CD4-positive, alpha-beta memory T cell (primary cell): ENCODE data around the gene GPN1. TPM values are rescaled to one million over a fixed set of nuclear protein-coding genes. Genes with fewer than 3 reads are reported as not detected.

Experiments used
- CTCF ChIA-PET: fragments of 350-600 bp; sonication (Branson Sonifier 250); formaldehyde crosslinking; loops from one replicate; lab custom pipeline; 2021; ENCODE audit warnings: inconsistent platforms; ENCODE audit not compliant: partially characterized antibody; lab: Charles Lee
- POLR2A ChIA-PET: fragments of 350-600 bp; sonication (Branson Sonifier 250); formaldehyde crosslinking; loops from one replicate; lab custom pipeline; 2021; ENCODE audit not compliant: partially characterized antibody; lab: Charles Lee
- DNase-seq, 5 donors: peaks; one replicate each; pipeline versions ENCODE4 v3.0.0 to v3.0.0-alpha.2; 2020 to 2022; ENCODE audit warnings: mixed read lengths in 1 of 5
- H3K27ac ChIP-seq: one replicate; pipeline ENCODE4 v1.7.0; 2013; ENCODE audit warnings: low read depth, low read length
- H3K27me3 ChIP-seq: 2 replicates; pipeline ENCODE4 v1.7.0; 2013; ENCODE audit warnings: mild to moderate bottlenecking, low read length, moderate library complexity; ENCODE audit not compliant: insufficient read depth
- H3K36me3 ChIP-seq: 2 replicates; pipeline ENCODE4 v1.7.0; 2013; ENCODE audit warnings: mild to moderate bottlenecking, low read length, moderate library complexity; ENCODE audit not compliant: insufficient read depth
- H3K4me1 ChIP-seq: 2 replicates; pipeline ENCODE4 v1.7.0; 2013; ENCODE audit warnings: mild to moderate bottlenecking, low read length, moderate library complexity; ENCODE audit not compliant: insufficient read depth
- H3K4me3 ChIP-seq, 2 donors: one replicate each; pipeline ENCODE4 v1.7.0; 2013; ENCODE audit warnings: low read length in 2 of 2, mild to moderate bottlenecking in 1 of 2
- H3K9me3 ChIP-seq, 2 donors: one replicate each; pipeline ENCODE4 v1.7.0; 2013; ENCODE audit warnings: low read length in 2 of 2, control low read depth in 1 of 2; ENCODE audit not compliant: control insufficient read depth in 1 of 2
- H3K27ac Mint-ChIP-seq, 7 donors: one replicate each; pipeline ENCODE4 v1.8.0; 2020 to 2021; ENCODE audit warnings: mixed read lengths in 7 of 7, mild to moderate bottlenecking in 6 of 7, inconsistent platforms in 3 of 7, moderate library complexity in 3 of 7
- H3K27me3 Mint-ChIP-seq, 2 donors: one replicate each; pipeline ENCODE4 v1.8.0; 2020 to 2021; ENCODE audit warnings: mixed read lengths in 2 of 2
- H3K36me3 Mint-ChIP-seq, 2 donors: one replicate each; pipeline ENCODE4 v1.8.0; 2020 to 2021; ENCODE audit warnings: mixed read lengths in 2 of 2, inconsistent platforms in 1 of 2, mild to moderate bottlenecking in 1 of 2
- H3K4me1 Mint-ChIP-seq, 4 donors: one replicate each; pipeline ENCODE4 v1.8.0; 2020 to 2021; ENCODE audit warnings: mixed read lengths in 4 of 4, mild to moderate bottlenecking in 1 of 4
- H3K4me3 Mint-ChIP-seq, 8 donors: one replicate each; pipeline ENCODE4 v1.8.0; 2020 to 2021; ENCODE audit warnings: mixed read lengths in 8 of 8, mild to moderate bottlenecking in 7 of 8, moderate library complexity in 6 of 8, inconsistent platforms in 3 of 8
- H3K9me3 Mint-ChIP-seq, 8 donors: one replicate each; pipeline ENCODE4 v1.8.0; 2020 to 2021; ENCODE audit warnings: mixed read lengths in 8 of 8, mild to moderate bottlenecking in 5 of 8, inconsistent platforms in 3 of 8, moderate library complexity in 1 of 8
- intact Hi-C: fragments of 100-400 bp; cut with micrococcal nuclease; formaldehyde crosslinking; loops from one replicate; pipeline ENCODE4 v1.15.1; 2023
- polyA plus RNA-seq, 2 donors: library from polyadenylated mRNA; unstranded; fragments of 300-500 nt; fragmentation: Illumina TruSeq; gene quantifications; one replicate each; pipeline ENCODE4 v1.2.3, GENCODE V29; 2021
- total RNA-seq, 2 experiments: library from RNA; stranded (reverse); gene quantifications; one replicate each; pipeline ENCODE4 v1.2.3, GENCODE V29; 2021

GPN1 gene
- 10 to 100 TPM; 28.9 to 32.8 TPM for total RNA-seq
- polyA plus RNA-seq, result 10 to 100 TPM; 65.9 to 99.5 TPM

DNA sequence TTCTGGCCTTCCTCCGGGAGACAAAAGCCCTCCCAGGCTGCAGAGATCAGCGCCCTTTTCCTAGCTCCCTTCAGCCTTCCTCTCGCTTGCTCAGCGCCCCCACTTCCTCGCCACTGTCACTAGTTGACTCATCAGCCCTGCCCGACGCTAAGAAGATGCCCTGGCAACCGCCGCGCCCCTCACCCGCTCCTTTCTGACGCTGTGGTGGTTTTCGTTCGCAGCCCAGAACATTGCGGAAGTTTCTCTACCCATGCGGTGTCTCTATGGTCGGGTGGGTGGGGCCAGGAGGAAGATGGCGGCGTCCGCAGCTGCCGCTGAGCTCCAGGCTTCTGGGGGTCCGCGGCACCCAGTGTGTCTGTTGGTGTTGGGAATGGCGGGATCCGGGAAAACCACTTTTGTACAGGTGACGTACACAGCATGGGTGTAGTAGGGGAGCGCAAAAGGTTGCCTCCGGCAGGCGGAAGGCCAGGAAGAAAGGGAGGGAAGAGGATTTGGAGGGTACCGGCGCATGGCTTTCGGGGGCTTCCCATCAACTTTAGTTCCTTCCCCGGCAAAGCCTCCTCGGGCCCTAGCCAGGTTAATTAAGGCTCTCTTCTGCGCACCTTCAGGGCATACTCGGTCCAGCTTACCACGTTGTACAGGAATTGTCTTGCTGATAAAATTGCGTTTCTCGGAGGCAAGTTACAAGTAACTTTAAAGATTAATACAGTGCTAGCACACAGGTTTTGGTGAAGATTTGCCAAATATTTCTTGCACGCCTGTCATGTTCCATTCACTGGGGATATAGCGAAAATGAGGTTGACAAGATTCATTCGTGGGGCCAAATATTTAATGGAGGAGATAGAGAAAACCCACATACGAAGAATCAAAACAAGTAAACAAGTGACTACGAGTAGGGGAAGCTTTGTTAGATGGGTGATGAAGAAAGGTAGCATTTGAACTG, at the start of gene GPN1, which contains the start of gene CCDC121:
Gene GPN1, plus strand, starts transcription at position 284 of the 943 bp plus-strand sequence. Its CDS starts 9 bp downstream, at position 293.
Gene CCDC121, minus strand, starts transcription at position 246 of the 943 bp plus-strand sequence. CDS start 1,213 bp downstream, outside the sequence.
- Mint-ChIP-seq H3K36me3 (peaks cover 24 to 40% of the 10 kb centered on the region in 2 donors), H3K4me1 (peaks cover 9 to 21% (median 11%) of the 10 kb centered on the region in 4 donors), H3K27ac (peak within 1 kb of the TSS in 3 of 7 donors; percentile 76 to 85 (median 78)), H3K9me3 (no peaks in the 10 kb centered on the region), H3K4me3 (peak within 1 kb of the TSS in 2 of 8 donors; percentile 8 to 57), H3K27me3 (no peaks in the 10 kb centered on the region)
- ChIA-PET POLR2A (interaction anchor here (0.6 to 2.3 kb wide), 13 partner anchors 10 to 579 kb away, joined by 3 to 16 read pairs (median 4); partner anchors contain the start of genes ATRAID, EIF2B4, NRBP1 and PPM1G), CTCF (interaction anchor here (1.6 kb wide), 2 partner anchors 54 to 542 kb away, joined by 3 to 6 read pairs; partner anchors contain the start of gene KHK)
- peak; percentile 93 to 98 (median 94) for DNase-seq
- peak within 1 kb of the TSS; percentile 85 for H3K27ac ChIP-seq
- no peaks in the 10 kb centered on the region for H3K9me3 ChIP-seq
- H3K4me3 ChIP-seq, result peak within 1 kb of the TSS; percentile 68 to 92
- H3K27me3 ChIP-seq, result no peaks in the 10 kb centered on the region
- intact Hi-C loops, result loop anchor here (1.0 to 5.0 kb wide), 4 partner anchors 34 to 272 kb away; partner anchors contain the start of genes GTF3C2, IFT172, SLC4A1AP and SUPT7L
- peaks cover 15% of the 10 kb centered on the region for H3K36me3 ChIP-seq
- H3K4me1 ChIP-seq, result peaks cover 17% of the 10 kb centered on the region

- Mint-ChIP-seq H3K27ac (peak overlapping the region; percentile 29 to 98 (median 86)), H3K36me3 (peaks cover 14 to 15% of the 10 kb centered on the region in 2 donors), H3K4me3 (peak overlapping the region; percentile 37 to 100 (median 74)), H3K4me1 (peaks cover 31 to 55% (median 37%) of the 10 kb centered on the region in 4 donors), H3K27me3 (no peaks in the 10 kb centered on the region), H3K9me3 (peaks cover 2 to 12% (median 7%) of the 10 kb centered on the region in 8 donors)
- H3K4me3 ChIP-seq, result no peak overlapping the region
- intact Hi-C loops, result loop anchor here (2.0 kb wide), 1 partner anchor 93 kb away; the partner anchor contains the start of gene IFT172
- DNase-seq, result no peak
- ChIA-PET CTCF (interaction anchor here (0.8 kb wide), 1 partner anchor 102 kb away, joined by 3 read pairs; no protein-coding TSS in a partner anchor), POLR2A (interaction anchor here (1.2 to 1.5 kb wide), 4 partner anchors 10 to 82 kb away, joined by 3 to 11 read pairs (median 6); partner anchors contain the start of genes CCDC121, GPN1, SLC4A1AP and SUPT7L)
- H3K27me3 ChIP-seq, result no peaks in the 10 kb centered on the region
- H3K27ac ChIP-seq, result no peak overlapping the region
- no peaks in the 10 kb centered on the region for H3K36me3 ChIP-seq
- H3K4me1 ChIP-seq, result peaks cover 41% of the 10 kb centered on the region
- H3K9me3 ChIP-seq, result peaks cover 0 to 4% of the 10 kb centered on the region in 2 donors
Measured at GRCh38 chr2:27581417-27582128, 47.3 kb upstream of the GPN1 start.

DNA sequence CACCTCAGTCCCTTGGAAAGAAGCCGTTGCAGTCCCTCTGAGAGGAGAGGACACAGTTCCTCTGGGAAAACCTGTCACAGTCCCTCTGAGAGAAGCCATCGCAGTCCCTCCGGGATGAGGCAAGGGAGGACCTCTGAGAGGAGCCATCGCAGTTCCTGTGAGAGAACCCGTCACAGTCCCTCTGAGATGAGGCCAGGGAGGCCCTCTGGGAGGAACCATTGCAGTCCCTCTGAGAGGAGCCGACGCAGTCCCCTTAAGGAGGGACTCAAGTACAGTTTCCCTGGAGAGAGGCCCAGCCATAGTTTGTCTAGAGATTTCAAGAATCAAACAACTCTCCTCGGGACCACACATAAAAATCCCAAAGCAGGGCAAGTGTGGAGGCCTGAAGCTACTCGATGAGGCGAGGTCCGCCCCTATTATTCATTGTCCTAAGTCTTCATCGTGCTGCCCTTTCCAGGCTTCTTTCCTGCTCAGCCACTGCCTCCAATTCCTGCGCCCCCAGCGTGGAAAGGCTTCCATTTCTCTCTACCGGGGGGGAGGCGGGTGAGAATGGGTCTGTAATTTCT, 46.6 kb upstream of the GPN1 start:
- Mint-ChIP-seq H3K36me3 (peaks cover 19% of the 10 kb centered on the region in 2 donors), H3K9me3 (peaks cover 2 to 12% (median 5%) of the 10 kb centered on the region in 8 donors), H3K4me1 (peaks cover 36 to 62% (median 43%) of the 10 kb centered on the region in 4 donors), H3K27ac (peak overlapping the region; percentile 86 to 99 (median 97)), H3K4me3 (peak overlapping the region; percentile 90 to 100 (median 95)), H3K27me3 (no peaks in the 10 kb centered on the region)
- CTCF ChIA-PET, result interaction anchor here (0.8 kb wide), 1 partner anchor 102 kb away, joined by 3 read pairs; no protein-coding TSS in a partner anchor
- H3K36me3 ChIP-seq, result no peaks in the 10 kb centered on the region
- H3K27ac ChIP-seq, result peak overlapping the region; percentile 70
- peaks cover 48% of the 10 kb centered on the region for H3K4me1 ChIP-seq
- intact Hi-C loops, result loop anchor here (2.0 kb wide), 1 partner anchor 93 kb away; the partner anchor contains the start of gene IFT172
- no peaks in the 10 kb centered on the region for H3K9me3 ChIP-seq
- POLR2A ChIA-PET, result interaction anchor here (0.6 to 1.5 kb wide), 7 partner anchors 10 to 213 kb away, joined by 3 to 11 read pairs (median 5); partner anchors contain the start of genes CCDC121, GPN1, NRBP1 and SLC4A1AP
- no peaks in the 10 kb centered on the region for H3K27me3 ChIP-seq
- no peak for DNase-seq
- H3K4me3 ChIP-seq, result peak overlapping the region; percentile 59 to 96

DNA sequence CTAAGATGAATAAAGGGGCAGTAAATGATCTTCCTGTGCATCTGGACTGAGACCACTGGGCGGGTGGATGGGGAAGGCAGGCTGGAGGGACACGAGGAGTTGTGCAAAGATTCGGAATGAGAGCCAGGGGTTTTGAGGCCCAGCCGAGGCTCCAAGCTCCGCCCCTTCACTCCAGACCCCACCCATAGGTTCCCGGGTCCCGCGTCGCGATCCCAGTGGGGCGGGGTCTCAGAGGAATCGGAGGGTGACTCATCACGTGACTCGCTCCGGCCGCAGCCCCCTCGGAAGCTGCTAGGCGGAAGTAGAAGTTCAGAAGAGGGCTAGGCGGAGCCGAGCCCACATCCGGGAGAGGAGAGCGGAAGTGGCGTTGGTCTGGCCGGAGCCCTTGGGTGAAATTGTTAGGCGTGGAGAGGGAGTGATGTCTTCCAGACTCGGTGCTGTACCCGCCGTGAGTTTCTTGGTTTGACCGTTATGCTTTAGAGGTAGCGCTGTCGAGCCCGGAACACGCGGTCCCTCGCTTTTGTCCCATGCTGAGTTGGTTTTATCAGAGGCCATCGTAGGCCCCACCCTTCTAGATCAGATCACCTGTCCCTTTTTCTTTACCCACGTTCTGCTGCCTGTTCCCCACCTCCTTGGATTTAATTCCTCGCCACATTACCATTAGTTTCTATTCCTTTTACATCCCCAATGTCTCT, 46.0 kb upstream of the GPN1 start, which contains the start of gene ZNF512:
Gene ZNF512, plus strand, starts transcription at position 348 of the 695 bp plus-strand sequence. Its CDS starts 71 bp downstream, at position 419.
- Histone ChIP-seq H3K36me3 (no peaks in the 10 kb centered on the region), H3K4me3 (peak within 1 kb of the TSS; percentile 59 to 96), H3K4me1 (peaks cover 50% of the 10 kb centered on the region), H3K27me3 (no peaks in the 10 kb centered on the region), H3K9me3 (no peaks in the 10 kb centered on the region), H3K27ac (peak within 1 kb of the TSS; percentile 70)
- POLR2A ChIA-PET, result interaction anchor here (0.6 to 1.5 kb wide), 7 partner anchors 9 to 213 kb away, joined by 3 to 11 read pairs (median 5); partner anchors contain the start of genes CCDC121, GPN1, NRBP1 and SLC4A1AP
- CTCF ChIA-PET, result interaction anchor here (0.8 kb wide), 1 partner anchor 101 kb away, joined by 3 read pairs; no protein-coding TSS in a partner anchor
- Mint-ChIP-seq H3K27me3 (no peaks in the 10 kb centered on the region), H3K27ac (peak within 1 kb of the TSS; percentile 86 to 99 (median 97)), H3K4me1 (peaks cover 37 to 67% (median 46%) of the 10 kb centered on the region in 4 donors), H3K36me3 (peaks cover 20% of the 10 kb centered on the region in 2 donors), H3K9me3 (peaks cover 0 to 8% (median 2%) of the 10 kb centered on the region in 8 donors), H3K4me3 (peak within 1 kb of the TSS; percentile 90 to 100 (median 95))
- peak; percentile 73 to 81 (median 78) for DNase-seq
- intact Hi-C loops, result loop anchor here (1.0 to 2.0 kb wide), 2 partner anchors 94 to 152 kb away; partner anchors contain the start of gene IFT172

GRCh38 chr2:27583390-27583915, 45.4 kb upstream of the GPN1 start:
- peak overlapping the region; percentile 86 to 99 (median 97) for H3K27ac Mint-ChIP-seq

More at GRCh38 chr2:27583390-27583915, 45.4 kb upstream of the GPN1 start:
- POLR2A ChIA-PET, result interaction anchor here (1.0 to 1.5 kb wide), 5 partner anchors 45 to 214 kb away, joined by 3 to 11 read pairs (median 7); partner anchors contain the start of genes CCDC121, GPN1, NRBP1 and SLC4A1AP
- Mint-ChIP-seq H3K9me3 (peaks cover 0 to 6% (median 3%) of the 10 kb centered on the region in 8 donors), H3K4me3 (peak overlapping the region; percentile 90 to 100 (median 95)), H3K4me1 (peaks cover 40 to 73% (median 51%) of the 10 kb centered on the region in 4 donors), H3K27me3 (no peaks in the 10 kb centered on the region), H3K36me3 (peaks cover 24 to 25% of the 10 kb centered on the region in 2 donors)
- intact Hi-C loops, result loop anchor here (1.0 to 2.0 kb wide), 2 partner anchors 95 to 152 kb away; partner anchors contain the start of gene IFT172
- Histone ChIP-seq H3K27ac (peak overlapping the region; percentile 70), H3K27me3 (no peaks in the 10 kb centered on the region), H3K36me3 (no peaks in the 10 kb centered on the region), H3K9me3 (no peaks in the 10 kb centered on the region), H3K4me1 (peaks cover 50% of the 10 kb centered on the region), H3K4me3 (peak overlapping the region; percentile 59 to 96)
- CTCF ChIA-PET, result no interaction called here
- no peak for DNase-seq
